SK-N-SH treated with all-trans-retinoic acid at 6 μM for 48 hours (cell line): ENCODE data around the gene GSTT2B.
"Not testable (repeated sequence)": the region's sequence is repeated elsewhere in the genome, so short reads cannot be mapped to it uniquely, and the experiment has no call there.

Source experiments
- CREB5 ChIP-seq: fragments of 250-450 bp; sonication (Bioruptor Pico); IDR thresholded peaks from 2 replicates; pipeline ENCODE4 v1.5.1; 2020; ENCODE audit warnings: low read depth, mild to moderate bottlenecking, moderate library complexity
- ESRRG ChIP-seq: fragments of 250-450 bp; sonication (Bioruptor Pico); IDR thresholded peaks from 2 replicates; pipeline ENCODE4 v1.6.1; 2021; ENCODE audit warnings: mild to moderate bottlenecking
- GLIS3 ChIP-seq: fragments of 250-450 bp; sonication (Bioruptor Pico); IDR thresholded peaks from 2 replicates; pipeline ENCODE4 v1.5.0; 2020; ENCODE audit warnings: mild to moderate bottlenecking, moderate library complexity
- PATZ1 ChIP-seq: fragments of 250-450 bp; sonication (Bioruptor Pico); IDR thresholded peaks from 2 replicates; pipeline ENCODE4 v1.8.0; 2020; ENCODE audit warnings: mild to moderate bottlenecking, moderate library complexity, borderline replicate concordance
- PPARA ChIP-seq: fragments of 250-450 bp; sonication (Bioruptor Pico); IDR thresholded peaks from 2 replicates; pipeline ENCODE4 v1.5.0; 2020; ENCODE audit warnings: mild to moderate bottlenecking, borderline replicate concordance
- RARB ChIP-seq: fragments of 250-450 bp; sonication (Bioruptor Pico); IDR thresholded peaks from 2 replicates; pipeline ENCODE4 v1.8.0; 2021; ENCODE audit warnings: mild to moderate bottlenecking, moderate library complexity
- TCF4 ChIP-seq: fragments of 250-450 bp; sonication (Bioruptor Pico); IDR thresholded peaks from 2 replicates; pipeline ENCODE4 v1.8.0; 2021; ENCODE audit warnings: mild to moderate bottlenecking, moderate library complexity, borderline replicate concordance
- ZFP3 ChIP-seq: fragments of 250-450 bp; sonication (Bioruptor Pico); IDR thresholded peaks from 2 replicates; pipeline ENCODE4 v1.5.0; 2020; ENCODE audit warnings: mild to moderate bottlenecking, moderate library complexity
- ZFP30 ChIP-seq: fragments of 450-650 bp; formaldehyde crosslinking; IDR thresholded peaks from 2 replicates; pipeline ENCODE4 v1.5.0; 2022; ENCODE audit warnings: mild to moderate bottlenecking, moderate library complexity
- ZNF8 ChIP-seq: fragments of 450-650 bp; formaldehyde crosslinking; IDR thresholded peaks from 2 replicates; pipeline ENCODE4 v1.5.0; 2020; ENCODE audit warnings: mild to moderate bottlenecking, moderate library complexity

- not testable (repeated sequence) for TF ChIP-seq ESRRG (CRISPR knock-in tag); GLIS3; PATZ1 (CRISPR knock-in tag); CREB5; ZFP30 (CRISPR knock-in tag); PPARA (CRISPR knock-in tag); ZFP3 (CRISPR knock-in tag); RARB (CRISPR knock-in tag); ZNF8; TCF4
These were observed 53.6 kb downstream of the GSTT2B start for GRCh38 chr22:23907423-23907822.
